ENCODE results near the gene FGF22.

Gene FGF22

GRCh38 chr19:687569-688166, 48.0 kb downstream of the FGF22 start:
- H3K36me3 ChIP-seq (replicated peaks; ENCODE audit: insufficient read depth, low read length), result no peaks in the 10 kb centered on the region
- H3K27me3 ChIP-seq (replicated peaks; ENCODE audit: insufficient read depth, low read length), result peaks cover 89% of the 10 kb centered on the region
- H2AFZ ChIP-seq (ENCODE audit: low read length), result no peak overlapping the region
- H4K20me1 ChIP-seq (ENCODE audit: insufficient read depth, low read length), result no peaks in the 10 kb centered on the region
- H3K4me2 ChIP-seq (ENCODE audit: low read depth, low read length), result no peak overlapping the region
- H3K4me3 ChIP-seq (ENCODE audit: low read length), result no peak overlapping the region
- no peaks in the 10 kb centered on the region for H3K9me3 ChIP-seq (replicated peaks; ENCODE audit: insufficient read depth, low read length)
- DNase-seq, result no peak
- no peaks in the 10 kb centered on the region for H3K9me2 ChIP-seq (replicated peaks; ENCODE audit: insufficient read depth, low read length)
- H3F3A ChIP-seq (ENCODE audit: insufficient read depth, low read length), result no peaks in the 10 kb centered on the region
- no peaks in the 10 kb centered on the region for H3K79me2 ChIP-seq (ENCODE audit: low read length)
- no peak overlapping the region for H3K27ac ChIP-seq (ENCODE audit: low read length)
- H3K9ac ChIP-seq (ENCODE audit: low read length), result no peak overlapping the region
- H3K4me1 ChIP-seq (ENCODE audit: low read length), result no peaks in the 10 kb centered on the region
- TF ChIP-seq EZH2phosphoT487 (IDR thresholded peaks at IDR 0.05; ENCODE audit: low read length), result no peak
- no peak for TF ChIP-seq CTCF (IDR thresholded peaks at IDR 0.05; ENCODE audit: low read length)
- TF ChIP-seq EZH2 (optimal IDR thresholded peaks at IDR 0.05; ENCODE audit: low read depth, low read length), result no peak

GRCh38 chr19:688214-688613, 48.5 kb downstream of the FGF22 start:
- H3K9me3 ChIP-seq (replicated peaks; ENCODE audit: insufficient read depth, low read length), result no peaks in the 10 kb centered on the region
- H3K36me3 ChIP-seq (replicated peaks; ENCODE audit: insufficient read depth, low read length), result no peaks in the 10 kb centered on the region
- no peak for TF ChIP-seq EZH2 (optimal IDR thresholded peaks at IDR 0.05; ENCODE audit: low read depth, low read length)
- TF ChIP-seq CTCF (IDR thresholded peaks at IDR 0.05; ENCODE audit: low read length), result no peak
- no peak for TF ChIP-seq EZH2phosphoT487 (IDR thresholded peaks at IDR 0.05; ENCODE audit: low read length)
- H3K9ac ChIP-seq (ENCODE audit: low read length), result no peak overlapping the region
- no peaks in the 10 kb centered on the region for H3K4me1 ChIP-seq (ENCODE audit: low read length)
- H3K79me2 ChIP-seq (ENCODE audit: low read length), result no peaks in the 10 kb centered on the region
- H3F3A ChIP-seq (ENCODE audit: insufficient read depth, low read length), result no peaks in the 10 kb centered on the region
- H3K9me2 ChIP-seq (replicated peaks; ENCODE audit: insufficient read depth, low read length), result no peaks in the 10 kb centered on the region
- H3K4me3 ChIP-seq (ENCODE audit: low read length), result no peak overlapping the region
- H2AFZ ChIP-seq (ENCODE audit: low read length), result no peak overlapping the region
- H3K4me2 ChIP-seq (ENCODE audit: low read depth, low read length), result no peak overlapping the region
- peaks cover 86% of the 10 kb centered on the region for H3K27me3 ChIP-seq (replicated peaks; ENCODE audit: insufficient read depth, low read length)
- no peak overlapping the region for H3K27ac ChIP-seq (ENCODE audit: low read length)
- DNase-seq, result no peak
- H4K20me1 ChIP-seq (ENCODE audit: insufficient read depth, low read length), result no peaks in the 10 kb centered on the region

- H3K4me1 ChIP-seq (ENCODE audit: low read length), result no peaks in the 10 kb centered on the region
- no peak overlapping the region for H2AFZ ChIP-seq (ENCODE audit: low read length)
- no peaks in the 10 kb centered on the region for H3K79me2 ChIP-seq (ENCODE audit: low read length)
- no peak overlapping the region for H3K4me2 ChIP-seq (ENCODE audit: low read depth, low read length)
- DNase-seq, result no peak
- H3K27me3 ChIP-seq (replicated peaks; ENCODE audit: insufficient read depth, low read length), result peaks cover 83% of the 10 kb centered on the region
- no peak overlapping the region for H3K27ac ChIP-seq (ENCODE audit: low read length)
- H3K9ac ChIP-seq (ENCODE audit: low read length), result no peak overlapping the region
- H4K20me1 ChIP-seq (ENCODE audit: insufficient read depth, low read length), result no peaks in the 10 kb centered on the region
- no peak for TF ChIP-seq EZH2 (optimal IDR thresholded peaks at IDR 0.05; ENCODE audit: low read depth, low read length)
- TF ChIP-seq EZH2phosphoT487 (IDR thresholded peaks at IDR 0.05; ENCODE audit: low read length), result no peak
- no peak for TF ChIP-seq CTCF (IDR thresholded peaks at IDR 0.05; ENCODE audit: low read length)
- H3F3A ChIP-seq (ENCODE audit: insufficient read depth, low read length), result no peaks in the 10 kb centered on the region
- H3K36me3 ChIP-seq (replicated peaks; ENCODE audit: insufficient read depth, low read length), result no peaks in the 10 kb centered on the region
- H3K9me2 ChIP-seq (replicated peaks; ENCODE audit: insufficient read depth, low read length), result no peaks in the 10 kb centered on the region
- H3K4me3 ChIP-seq (ENCODE audit: low read length), result no peak overlapping the region
- H3K9me3 ChIP-seq (replicated peaks; ENCODE audit: insufficient read depth, low read length), result no peaks in the 10 kb centered on the region
Measured at GRCh38 chr19:688992-689391, 49.3 kb downstream of the FGF22 start.

All from MM.1S (cell line).